ENCODE results near the gene CA5A. TPM values are rescaled to one million over a fixed set of nuclear protein-coding genes. Genes with fewer than 3 reads are reported as not detected.

CA5A gene
- total RNA-seq, 1 experiment from 2014 or later = not detected

DNA sequence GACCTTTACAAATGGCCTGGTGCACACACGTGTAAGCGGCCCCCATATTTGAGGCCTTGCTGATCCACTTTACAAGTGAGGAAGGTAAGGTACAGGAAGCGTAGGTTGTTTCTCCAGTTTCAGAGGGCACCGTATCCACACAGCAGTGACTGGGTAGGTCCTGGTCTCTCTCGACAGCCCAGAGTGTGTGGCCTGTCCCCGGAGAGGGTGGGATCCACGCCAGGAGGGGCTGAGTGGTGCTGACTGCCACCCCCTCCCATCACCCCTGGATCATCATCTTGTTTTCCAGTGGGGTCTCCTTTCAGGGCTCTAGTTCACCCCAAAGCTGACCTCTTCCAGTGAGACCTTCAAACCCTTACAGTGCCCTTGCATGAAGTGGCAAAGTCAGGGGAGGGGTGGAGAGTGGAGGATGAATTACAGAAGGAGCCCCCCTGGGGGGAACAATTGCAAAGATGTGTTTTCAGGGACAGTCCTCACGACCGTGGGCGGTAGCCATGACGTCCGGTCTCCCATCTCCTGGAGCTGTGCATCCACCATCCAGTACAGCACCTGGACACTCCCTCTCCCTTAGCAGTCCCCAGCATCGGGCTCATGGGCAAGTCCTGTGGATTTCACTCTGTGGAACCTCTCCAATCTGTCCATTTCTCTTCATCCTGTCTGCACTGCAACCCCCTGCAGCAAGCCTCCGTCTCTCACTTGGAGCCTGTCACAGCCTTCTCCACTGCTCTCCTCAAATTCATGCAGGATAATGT lies 10.4 kb upstream of the CA5A start:
- POLR2A ChIA-PET = no interaction called here
- intact Hi-C loops (cut with micrococcal nuclease) = no loop called here
- TF ChIP-seq, protein P1, sequence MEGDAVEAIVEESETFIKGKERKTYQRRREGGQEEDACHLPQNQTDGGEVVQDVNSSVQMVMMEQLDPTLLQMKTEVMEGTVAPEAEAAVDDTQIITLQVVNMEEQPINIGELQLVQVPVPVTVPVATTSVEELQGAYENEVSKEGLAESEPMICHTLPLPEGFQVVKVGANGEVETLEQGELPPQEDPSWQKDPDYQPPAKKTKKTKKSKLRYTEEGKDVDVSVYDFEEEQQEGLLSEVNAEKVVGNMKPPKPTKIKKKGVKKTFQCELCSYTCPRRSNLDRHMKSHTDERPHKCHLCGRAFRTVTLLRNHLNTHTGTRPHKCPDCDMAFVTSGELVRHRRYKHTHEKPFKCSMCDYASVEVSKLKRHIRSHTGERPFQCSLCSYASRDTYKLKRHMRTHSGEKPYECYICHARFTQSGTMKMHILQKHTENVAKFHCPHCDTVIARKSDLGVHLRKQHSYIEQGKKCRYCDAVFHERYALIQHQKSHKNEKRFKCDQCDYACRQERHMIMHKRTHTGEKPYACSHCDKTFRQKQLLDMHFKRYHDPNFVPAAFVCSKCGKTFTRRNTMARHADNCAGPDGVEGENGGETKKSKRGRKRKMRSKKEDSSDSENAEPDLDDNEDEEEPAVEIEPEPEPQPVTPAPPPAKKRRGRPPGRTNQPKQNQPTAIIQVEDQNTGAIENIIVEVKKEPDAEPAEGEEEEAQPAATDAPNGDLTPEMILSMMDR (IDR thresholded peaks at IDR 0.05; ENCODE audit: unreplicated experiment) = no peak
- no peak overlapping the region for H3K4me3 Mint-ChIP-seq (ENCODE audit: unreplicated experiment)
- no peaks in the 10 kb centered on the region for H3K4me1 Mint-ChIP-seq (ENCODE audit: insufficient read depth, unreplicated experiment)
- CTCF ChIA-PET = interaction anchor here (0.6 to 0.7 kb wide), 2 partner anchors 552 to 884 kb away, joined by 3 to 4 read pairs; no protein-coding TSS in a partner anchor
- BruUV-seq (replicated peaks) = no TSS peak
- no peak for DNase-seq (ENCODE audit: unreplicated experiment)
- no peaks in the 10 kb centered on the region for H3K9me3 Mint-ChIP-seq (ENCODE audit: unreplicated experiment)
- H3K36me3 Mint-ChIP-seq (ENCODE audit: insufficient read depth, unreplicated experiment) = peaks cover 10% of the 10 kb centered on the region
- no peak overlapping the region for H3K27ac Mint-ChIP-seq (ENCODE audit: low read depth, unreplicated experiment)
- H3K27me3 Mint-ChIP-seq (ENCODE audit: insufficient read depth, unreplicated experiment) = no peaks in the 10 kb centered on the region

DNA sequence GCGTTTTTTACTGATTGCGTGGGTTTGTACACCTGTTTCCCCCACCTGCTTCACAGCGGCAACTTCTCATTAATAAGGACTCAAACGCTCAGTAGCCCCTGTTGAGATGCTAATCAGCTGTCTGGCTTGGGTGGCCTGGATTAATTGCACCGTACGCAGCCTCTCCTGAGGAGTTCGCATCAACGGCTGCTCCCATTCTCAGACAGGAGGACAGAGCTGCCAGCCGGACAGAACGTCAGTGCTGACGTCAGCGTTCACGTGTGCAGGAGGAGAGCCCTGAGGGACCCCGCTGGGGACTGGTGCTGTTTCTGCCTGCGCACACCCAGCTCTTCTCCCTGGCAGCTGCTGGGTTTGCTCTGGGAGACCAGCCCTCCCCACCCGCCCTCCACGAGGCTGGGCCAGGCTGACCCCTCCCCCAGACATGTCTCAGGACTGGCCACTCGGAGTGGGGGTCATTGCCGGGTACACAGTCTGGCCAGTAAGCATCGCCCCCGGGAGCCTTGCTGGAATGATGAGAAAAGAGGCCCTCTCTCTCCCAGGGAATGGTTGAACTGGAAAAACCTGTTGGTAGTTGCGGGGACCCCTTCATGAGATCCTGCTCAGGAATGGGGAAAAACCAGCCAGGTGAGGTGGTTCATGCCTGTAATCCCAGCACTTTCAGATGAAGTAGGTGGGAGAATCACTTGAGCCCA lies 9.2 kb upstream of the CA5A start:
- Mint-ChIP-seq H3K27ac (ENCODE audit: low read depth, unreplicated experiment) (no peak overlapping the region), H3K9me3 (ENCODE audit: unreplicated experiment) (no peaks in the 10 kb centered on the region), H3K36me3 (ENCODE audit: insufficient read depth, unreplicated experiment) (peaks cover 3% of the 10 kb centered on the region), H3K27me3 (ENCODE audit: insufficient read depth, unreplicated experiment) (no peaks in the 10 kb centered on the region), H3K4me1 (ENCODE audit: insufficient read depth, unreplicated experiment) (no peaks in the 10 kb centered on the region), H3K4me3 (ENCODE audit: unreplicated experiment) (no peak overlapping the region)
- CTCF ChIA-PET = no interaction called here
- BruUV-seq (replicated peaks) = no TSS peak
- TF ChIP-seq, protein P1 (IDR thresholded peaks at IDR 0.05; ENCODE audit: unreplicated experiment) = no peak
- POLR2A ChIA-PET = no interaction called here
- DNase-seq (ENCODE audit: unreplicated experiment) = no peak
- intact Hi-C loops (cut with micrococcal nuclease) = no loop called here

- Mint-ChIP-seq H3K4me1 (ENCODE audit: insufficient read depth, unreplicated experiment) (no peaks in the 10 kb centered on the region), H3K27me3 (ENCODE audit: insufficient read depth, unreplicated experiment) (peaks cover 22% of the 10 kb centered on the region), H3K4me3 (ENCODE audit: unreplicated experiment) (no peak overlapping the region), H3K27ac (ENCODE audit: low read depth, unreplicated experiment) (no peak overlapping the region), H3K9me3 (ENCODE audit: unreplicated experiment) (peaks cover 13% of the 10 kb centered on the region), H3K36me3 (ENCODE audit: insufficient read depth, unreplicated experiment) (no peaks in the 10 kb centered on the region)
- POLR2A ChIA-PET = no interaction called here
- no peak for DNase-seq (ENCODE audit: unreplicated experiment)
- BruUV-seq (replicated peaks) = no TSS peak
- intact Hi-C loops (cut with micrococcal nuclease) = no loop called here
- CTCF ChIA-PET = interaction anchor here (0.7 kb wide), 1 partner anchor 157 kb away, joined by 3 read pairs; no protein-coding TSS in a partner anchor
- TF ChIP-seq, protein P1 (IDR thresholded peaks at IDR 0.05; ENCODE audit: unreplicated experiment) = no peak
Measured at GRCh38 chr16:87942680-87943079, 6.4 kb upstream of the CA5A start.

DNA sequence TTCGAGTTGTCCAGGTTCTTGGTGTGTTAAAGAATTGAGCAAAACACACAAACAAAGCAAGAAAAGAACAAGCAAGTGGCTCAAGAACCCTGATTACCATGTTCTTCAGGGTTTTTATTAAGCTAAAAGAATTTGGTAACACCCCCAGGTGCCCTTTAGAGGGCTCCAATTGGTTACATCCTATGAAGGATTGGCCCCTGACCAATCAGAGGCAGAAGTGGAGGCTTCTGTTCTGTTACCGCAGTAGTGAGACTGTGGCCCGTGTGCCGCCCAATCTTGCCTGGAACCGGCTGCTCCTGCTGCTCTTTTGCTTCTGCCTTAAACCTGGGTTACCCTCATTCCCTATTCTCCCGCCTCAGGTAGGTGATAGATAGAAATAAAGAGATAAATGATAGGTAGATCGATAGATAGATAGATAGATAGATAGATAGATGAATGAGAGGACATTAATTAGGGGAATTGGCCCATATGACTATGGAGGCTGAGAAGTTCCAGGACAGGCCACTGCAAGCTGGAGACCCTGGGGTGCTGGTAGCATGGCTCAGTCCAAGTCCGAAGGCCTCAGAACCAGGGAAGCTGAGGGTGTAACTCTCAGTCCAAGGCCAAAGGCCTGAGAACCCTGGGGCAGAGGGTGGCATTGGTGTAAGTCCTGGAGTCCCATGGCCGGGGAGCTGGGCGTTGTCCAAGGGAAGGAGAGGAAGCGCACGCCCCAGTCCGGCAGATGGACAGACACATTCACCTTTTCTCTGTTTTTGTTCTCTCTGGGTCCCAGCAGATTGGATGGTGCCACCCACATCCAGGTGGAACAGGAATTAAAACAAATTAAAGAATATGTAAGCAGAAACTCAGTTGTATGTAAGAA lies 3.5 kb upstream of the CA5A start:
- no TSS peak for BruUV-seq (replicated peaks)
- CTCF ChIA-PET = interaction anchor here (0.6 to 1.1 kb wide), 2 partner anchors 160 to 339 kb away, joined by 3 to 4 read pairs; no protein-coding TSS in a partner anchor

More for the DNA sequence above, 3.5 kb upstream of the CA5A start:
- POLR2A ChIA-PET = interaction anchor here (1.4 kb wide), 1 partner anchor 11 kb away, joined by 3 read pairs; the partner anchor contains the start of gene BANP
- no peaks in the 10 kb centered on the region for H3K4me1 Mint-ChIP-seq (ENCODE audit: insufficient read depth, unreplicated experiment)
- TF ChIP-seq, protein P1 (IDR thresholded peaks at IDR 0.05; ENCODE audit: unreplicated experiment) = no peak
- peaks cover 33% of the 10 kb centered on the region for H3K27me3 Mint-ChIP-seq (ENCODE audit: insufficient read depth, unreplicated experiment)
- H3K36me3 Mint-ChIP-seq (ENCODE audit: insufficient read depth, unreplicated experiment) = no peaks in the 10 kb centered on the region
- no peak overlapping the region for H3K4me3 Mint-ChIP-seq (ENCODE audit: unreplicated experiment)
- no peak overlapping the region for H3K27ac Mint-ChIP-seq (ENCODE audit: low read depth, unreplicated experiment)
- DNase-seq (ENCODE audit: unreplicated experiment) = no peak
- H3K9me3 Mint-ChIP-seq (ENCODE audit: unreplicated experiment) = peaks cover 13% of the 10 kb centered on the region
- intact Hi-C loops (cut with micrococcal nuclease) = no loop called here

Data from MCF 10A (cell line).